Measurements from ENCODE around the gene CLDN25. TPM values are rescaled to one million over a fixed set of nuclear protein-coding genes. Genes with fewer than 3 reads are reported as not detected.

CLDN25 gene
- total RNA-seq: not detected in 2 replicates
- not detected in 2 replicates for polyA plus RNA-seq
- not detected in 2 replicates for polyA plus RNA-seq (2011; cell fraction: cytosol; rRNA removed)
- not detected in 2 replicates for polyA plus RNA-seq (2011; cell fraction: nucleus; rRNA removed)
- polyA plus RNA-seq (2012): not detected in 2 replicates
- polyA minus RNA-seq: not detected in 2 replicates
- polyA minus RNA-seq (2011; cell fraction: cytosol; rRNA and poly(A)+ RNA removed): not detected
- not detected in 2 replicates for polyA minus RNA-seq (2011; cell fraction: nucleus; rRNA and poly(A)+ RNA removed)
- Bru-seq, nascent RNA: not detected
- not detected for BruChase-seq, experiment 1, labeled RNA remaining after a 6-hour chase
- BruChase-seq, experiment 2, labeled RNA remaining after a 2-hour chase: not detected
- long read RNA-seq: 0 reads

DNA sequence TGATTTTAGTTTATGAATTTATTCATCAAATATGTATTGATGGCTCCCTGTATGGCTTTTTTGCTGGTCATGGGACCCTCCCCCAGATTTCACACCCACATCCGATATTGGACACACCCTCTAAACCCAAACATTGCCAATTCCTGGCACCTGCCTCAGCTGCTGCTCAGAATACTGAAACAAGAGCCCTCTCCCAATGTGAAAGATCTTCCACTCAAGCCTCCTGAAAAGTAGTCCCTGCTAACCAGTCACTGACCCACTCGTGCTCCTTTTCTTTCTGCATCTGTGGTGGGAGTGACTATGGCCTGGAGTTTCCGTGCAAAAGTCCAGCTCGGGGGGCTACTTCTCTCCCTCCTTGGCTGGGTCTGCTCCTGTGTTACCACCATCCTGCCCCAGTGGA is at the start of gene CLDN25:
CLDN25 (plus strand) TSS at position 301 of the 400 bp plus-strand sequence; CDS start at position 301, 0 bp downstream.
- H3K9me1 ChIP-seq (replicated peaks; ENCODE audit: control insufficient read depth, extremely low read depth, insufficient read depth, low read length): no peaks in the 10 kb centered on the region
- H3K4me3 ChIP-seq (replicated peaks in 1 of 3; ENCODE audit: insufficient read depth in 1 of 3, low read depth in 1 of 3, low read length in 3 of 3): no peak within 1 kb of the TSS
- TF ChIP-seq, protein P1, sequence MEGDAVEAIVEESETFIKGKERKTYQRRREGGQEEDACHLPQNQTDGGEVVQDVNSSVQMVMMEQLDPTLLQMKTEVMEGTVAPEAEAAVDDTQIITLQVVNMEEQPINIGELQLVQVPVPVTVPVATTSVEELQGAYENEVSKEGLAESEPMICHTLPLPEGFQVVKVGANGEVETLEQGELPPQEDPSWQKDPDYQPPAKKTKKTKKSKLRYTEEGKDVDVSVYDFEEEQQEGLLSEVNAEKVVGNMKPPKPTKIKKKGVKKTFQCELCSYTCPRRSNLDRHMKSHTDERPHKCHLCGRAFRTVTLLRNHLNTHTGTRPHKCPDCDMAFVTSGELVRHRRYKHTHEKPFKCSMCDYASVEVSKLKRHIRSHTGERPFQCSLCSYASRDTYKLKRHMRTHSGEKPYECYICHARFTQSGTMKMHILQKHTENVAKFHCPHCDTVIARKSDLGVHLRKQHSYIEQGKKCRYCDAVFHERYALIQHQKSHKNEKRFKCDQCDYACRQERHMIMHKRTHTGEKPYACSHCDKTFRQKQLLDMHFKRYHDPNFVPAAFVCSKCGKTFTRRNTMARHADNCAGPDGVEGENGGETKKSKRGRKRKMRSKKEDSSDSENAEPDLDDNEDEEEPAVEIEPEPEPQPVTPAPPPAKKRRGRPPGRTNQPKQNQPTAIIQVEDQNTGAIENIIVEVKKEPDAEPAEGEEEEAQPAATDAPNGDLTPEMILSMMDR (IDR thresholded peaks at IDR 0.05; ENCODE audit: extremely low read depth in 1 of 2, insufficient read depth in 1 of 2, low read depth in 1 of 2, low read length in 2 of 2): no peak
- no peak for TF ChIP-seq EZH2 (IDR thresholded peaks at IDR 0.05; ENCODE audit: borderline replicate concordance, low read depth, low read length, severe bottlenecking)
- TF ChIP-seq POLR2AphosphoS5 (IDR thresholded peaks at IDR 0.05; ENCODE audit: insufficient read depth, low read depth, low read length): no peak
- no peak for TF ChIP-seq FOS (IDR thresholded peaks at IDR 0.05; ENCODE audit: borderline replicate concordance, insufficient read depth, low read length)
- no peak for TF ChIP-seq GATA2 (IDR thresholded peaks at IDR 0.05; ENCODE audit: insufficient read depth, insufficient read length, low read depth, low read length)
- no peak for TF ChIP-seq POLR2A (IDR thresholded peaks at IDR 0.05; ENCODE audit: low read depth, low read length)
- TF ChIP-seq, protein P2, sequence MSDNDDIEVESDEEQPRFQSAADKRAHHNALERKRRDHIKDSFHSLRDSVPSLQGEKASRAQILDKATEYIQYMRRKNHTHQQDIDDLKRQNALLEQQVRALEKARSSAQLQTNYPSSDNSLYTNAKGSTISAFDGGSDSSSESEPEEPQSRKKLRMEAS (IDR thresholded peaks at IDR 0.05; ENCODE audit: insufficient read depth, insufficient read length): no peak
- TF ChIP-seq JUN (IDR thresholded peaks at IDR 0.05; ENCODE audit: borderline replicate concordance, insufficient read depth, insufficient read length, low read depth): no peak
- no peak for TF ChIP-seq MYC (IDR thresholded peaks at IDR 0.05; ENCODE audit: low read depth, low read length)
- H3K4me2 ChIP-seq (ENCODE audit: insufficient read depth, low read length): no peak within 1 kb of the TSS
- DNase-seq (ENCODE audit: low read depth, low spot score): no peak
- BruUV-seq (replicated peaks): no TSS peak
- intact Hi-C loops (cut with micrococcal nuclease): loop anchor here (10.0 kb wide), 1 partner anchor 245 kb away; no protein-coding TSS in a partner anchor
- peaks cover 23 to 29% of the 10 kb centered on the region in 2 experiments for H3K27me3 ChIP-seq (ENCODE audit: control insufficient read depth in 2 of 2, insufficient read depth in 2 of 2, low read length in 2 of 2)
- dilution Hi-C loops (cut with MboI; ENCODE audit: extremely low pct_ligation_motif_present, low sequenced_read_pairs): no loop called here
- no peaks in the 10 kb centered on the region for H3K9me3 ChIP-seq (replicated peaks; ENCODE audit: control insufficient read depth, insufficient read depth, low read length)
- ChIA-PET CTCF (interaction anchor here (0.7 to 2.5 kb wide), 2 partner anchors 17 to 20 kb away, joined by 3 to 23 read pairs; no protein-coding TSS in a partner anchor), POLR2A (no interaction called here)
- H3K27ac ChIP-seq (ENCODE audit: insufficient read depth, low read depth, low read length): no peak within 1 kb of the TSS
- no peak for FAIRE-seq
- H3K36me3 ChIP-seq (ENCODE audit: control insufficient read depth in 2 of 2, extremely low read depth in 1 of 2, insufficient read depth in 2 of 2, low read length in 2 of 2): no peaks in the 10 kb centered on the region
- no peak within 1 kb of the TSS for H3K9ac ChIP-seq (replicated peaks; ENCODE audit: extremely low read depth, insufficient read depth, low read length)
- H4K20me1 ChIP-seq (replicated peaks; ENCODE audit: control insufficient read depth, extremely low read depth, insufficient read depth, low read length): no peaks in the 10 kb centered on the region
- H2AFZ ChIP-seq (ENCODE audit: low read depth, low read length): no peak within 1 kb of the TSS
- H3K79me2 ChIP-seq (ENCODE audit: control insufficient read depth, insufficient read depth, low read length): no peaks in the 10 kb centered on the region
- no peaks in the 10 kb centered on the region for H3K4me1 ChIP-seq (ENCODE audit: control insufficient read depth, extremely low read depth, insufficient read depth, low read length)

All from endothelial cell of umbilical vein (primary cell).